SK-MEL-5 (cell line): Measurements from ENCODE around the gene IPPK. TPM values are rescaled to one million over a fixed set of nuclear protein-coding genes. Genes with fewer than 3 reads are reported as not detected.
"Not testable (repeated sequence)": the region's sequence is repeated elsewhere in the genome, so short reads cannot be mapped to it uniquely, and the experiment has no call there.

Experiments used
- DNase-seq: peaks from one replicate; pipeline ENCODE4 v3.0.0-alpha.2; 2016; ENCODE audit warnings: low read depth, low spot score
- in situ Hi-C: cut with HindIII; loops from 2 replicates; pipeline ENCODE4 v1.10.0; 2016; ENCODE audit warnings: low sequenced_read_pairs, high pct_unique_total_duplicates, low pct_unique_long_range_greater_than_20kb
- total RNA-seq: library from RNA; depleted of rRNA; stranded (reverse); fragments of >200 nt; shearing (Covaris generic); gene quantifications from 2 replicates; pipeline ENCODE4 v1.2.3, GENCODE V29; 2014; rRNA removed

The IPPK gene
- total RNA-seq, 1 experiment from 2014 or later, result 14.8 TPM

GRCh38 chr9:92595075-92595474 lies 74.9 kb downstream of the IPPK start:
- in situ Hi-C loops, result not testable (repeated sequence)

GRCh38 chr9:92592946-92593861 lies 76.7 kb downstream of the IPPK start:
- DNase-seq, result no peak
- in situ Hi-C loops, result no loop called here

More at GRCh38 chr9:92595075-92595474, 74.9 kb downstream of the IPPK start:
- not testable (repeated sequence) for DNase-seq

- no peak for DNase-seq
- in situ Hi-C loops, result no loop called here
Measured at GRCh38 chr9:92592537-92592936, 77.4 kb downstream of the IPPK start.

GRCh38 chr9:92590377-92590776 lies 79.6 kb downstream of the IPPK start:
- DNase-seq, result peak; percentile 36
- in situ Hi-C loops, result no loop called here

- in situ Hi-C loops, result no loop called here
- DNase-seq, result no peak
Measured at GRCh38 chr9:92589923-92590322, 80.0 kb downstream of the IPPK start.

GRCh38 chr9:92576175-92576574 lies 93.8 kb downstream of the IPPK start:
- DNase-seq, result no peak
- in situ Hi-C loops, result no loop called here

- DNase-seq, in situ Hi-C loops: not testable (repeated sequence)
Measured at GRCh38 chr9:92573612-92574011, 96.3 kb downstream of the IPPK start.

- DNase-seq, in situ Hi-C loops: not testable (repeated sequence)
Measured at GRCh38 chr9:92571871-92572270, 98.1 kb downstream of the IPPK start.

- no peak for DNase-seq
Measured at GRCh38 chr9:92564982-92565381, 104.9 kb downstream of the IPPK start.

GRCh38 chr9:92564504-92564903 lies 105.4 kb downstream of the IPPK start:
- no peak for DNase-seq
- in situ Hi-C loops, result no loop called here

More at GRCh38 chr9:92564982-92565381, 104.9 kb downstream of the IPPK start:
- in situ Hi-C loops, result no loop called here

Other genes starting within 250 kb of the IPPK start
- gene OMD, start 245.7 kb downstream of the IPPK start, total RNA-seq, result not detected in 2 replicates
- not detected in 2 replicates for gene ASPN, start 187.6 kb downstream of the IPPK start, total RNA-seq
- gene ECM2, start 134.1 kb downstream of the IPPK start, total RNA-seq, result not detected in 2 replicates
- 39.2 and 43.1 TPM in 2 replicates for gene BICD2, start 94.7 kb upstream of the IPPK start, total RNA-seq
- 8.3 and 9.9 TPM in 2 replicates for gene ZNF484, start 207.9 kb upstream of the IPPK start, total RNA-seq